ENCODE measurements around the gene AFDN. TPM values are rescaled to one million over a fixed set of nuclear protein-coding genes. Genes with fewer than 3 reads are reported as not detected.

The AFDN gene
- total and polyA plus RNA-seq, 2 experiments from 2014 or later: 66.9 to 200 TPM

GRCh38 chr6:167791780-167792478 lies 34.8 kb upstream of the AFDN start (continued):
- TF ChIP-seq REST (IDR thresholded peaks at IDR 0.05; ENCODE audit: unreplicated experiment): no peak
- TF ChIP-seq ETS1 (IDR thresholded peaks at IDR 0.05): no peak
- no peak for TF ChIP-seq EZH2phosphoT487 (IDR thresholded peaks at IDR 0.05; ENCODE audit: unreplicated experiment)
- no peak for TF ChIP-seq JUNB (IDR thresholded peaks at IDR 0.05; ENCODE audit: unreplicated experiment)

GRCh38 chr6:167793421-167793820 lies 33.3 kb upstream of the AFDN start:
- H3K4me3 ChIP-seq: no peak overlapping the region
- H3K4me1 ChIP-seq (ENCODE audit: insufficient read depth): peaks cover 2% of the 10 kb centered on the region; the same call in 1 of the 2 replicates
- Mint-ChIP-seq H3K9me3 (no peaks in the 10 kb centered on the region), H3K27me3 (ENCODE audit: insufficient read depth, low read depth, poor library complexity) (peaks cover 2% of the 10 kb centered on the region), H3K27ac (no peak overlapping the region), H3K4me3 (no peak overlapping the region), H3K4me1 (peaks cover 19% of the 10 kb centered on the region), H3K36me3 (ENCODE audit: low read depth) (no peaks in the 10 kb centered on the region)
- ATAC-seq (no peak), DNase-seq (ENCODE audit: low spot score) (no peak)
- no peaks in the 10 kb centered on the region for H3K36me3 ChIP-seq (ENCODE audit: insufficient read depth)
- no peak overlapping the region for H3K27ac ChIP-seq (ENCODE audit: low read depth)
- H2AFZ ChIP-seq: no peak overlapping the region
- H3K9me2 ChIP-seq (ENCODE audit: insufficient read depth): no peaks in the 10 kb centered on the region
- TF ChIP-seq CREB1 (CRISPR knock-in tag; IDR thresholded peaks at IDR 0.05; ENCODE audit: low read depth): no peak
- TF ChIP-seq ETS1 (IDR thresholded peaks at IDR 0.05): no peak
- no peak for TF ChIP-seq ZNF114 (CRISPR knock-in tag; IDR thresholded peaks at IDR 0.05)
- no peak for TF ChIP-seq EZH2 (IDR thresholded peaks at IDR 0.05; ENCODE audit: low read depth, unreplicated experiment)
- TF ChIP-seq STAT1 (IDR thresholded peaks at IDR 0.05; ENCODE audit: unreplicated experiment): no peak
- no peak for TF ChIP-seq POLR2AphosphoS5 (IDR thresholded peaks at IDR 0.05; ENCODE audit: low read depth)
- H3K4me2 ChIP-seq: no peak overlapping the region
- H3K27me3 ChIP-seq (ENCODE audit: insufficient read depth): no peaks in the 10 kb centered on the region
- no peaks in the 10 kb centered on the region for H3F3A ChIP-seq (replicated peaks; ENCODE audit: low read depth)
- no peaks in the 10 kb centered on the region for H3K79me2 ChIP-seq (replicated peaks; ENCODE audit: insufficient read depth)
- H4K20me1 ChIP-seq (replicated peaks; ENCODE audit: insufficient read depth): no peaks in the 10 kb centered on the region
